Skin of body (tissue), 2 donors: Measurements from ENCODE around the gene C1orf94. TPM values are rescaled to one million over a fixed set of nuclear protein-coding genes. Genes with fewer than 3 reads are reported as not detected.
"Not testable (repeated sequence)": the region's sequence is repeated elsewhere in the genome, so short reads cannot be mapped to it uniquely, and the experiment has no call there.

Experiments
- DNase-seq: peaks from one replicate; lab custom pipeline; 2025; lab: John Stamatoyannopoulos, UW
- total RNA-seq: library from RNA; depleted of rRNA; stranded (reverse); fragments of >200 nt; gene quantifications from one replicate; pipeline ENCODE4 v1.2.3, GENCODE V29; 2014

The C1orf94 gene
- total RNA-seq, 1 donor from 2014 or later = 0.10 TPM

DNA sequence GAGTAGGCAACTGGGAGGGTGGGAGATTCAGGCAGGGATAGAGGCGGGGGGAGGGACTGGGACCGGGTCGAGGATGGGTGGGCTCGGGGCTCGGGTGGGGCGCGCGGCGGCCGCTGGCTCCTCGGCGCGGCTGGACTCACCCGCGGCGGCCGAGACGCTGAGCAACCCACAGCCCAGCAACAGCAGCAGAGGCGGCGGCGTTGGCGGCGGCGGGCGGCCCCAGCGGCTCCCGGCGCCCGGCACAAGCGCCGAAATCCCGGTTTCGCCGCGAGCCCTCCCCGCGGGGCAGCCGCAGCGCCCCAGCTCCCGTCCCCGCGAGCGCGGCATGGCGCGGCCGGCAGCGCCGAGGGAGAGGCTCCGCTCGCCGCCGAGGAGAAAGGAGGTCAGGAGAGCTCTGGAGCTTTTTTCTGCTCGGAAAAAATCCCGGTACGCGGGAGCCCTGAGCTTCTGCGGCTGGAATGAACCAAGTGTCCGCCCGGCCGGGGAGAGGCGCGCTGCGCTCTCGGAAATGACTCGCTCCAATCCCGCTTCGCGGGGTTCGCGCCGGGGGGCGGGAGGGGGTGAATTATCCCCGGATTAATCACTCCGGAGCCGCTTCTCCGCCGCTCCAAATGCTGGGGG, 11.8 kb upstream of the C1orf94 start, which contains the start of gene CSMD2:
TSS of gene CSMD2 (minus strand) at position 460 of the 621 bp plus-strand sequence. CDS start at position 327, 133 bp downstream.
- peak; percentile 27 for DNase-seq

GRCh38 chr1:34165422-34165921, 11.2 kb upstream of the C1orf94 start:
- DNase-seq = no peak

GRCh38 chr1:34166191-34166624, 10.5 kb upstream of the C1orf94 start:
- no peak for DNase-seq

GRCh38 chr1:34166625-34167361, 9.9 kb upstream of the C1orf94 start:
- DNase-seq = peak; percentile 22

DNA sequence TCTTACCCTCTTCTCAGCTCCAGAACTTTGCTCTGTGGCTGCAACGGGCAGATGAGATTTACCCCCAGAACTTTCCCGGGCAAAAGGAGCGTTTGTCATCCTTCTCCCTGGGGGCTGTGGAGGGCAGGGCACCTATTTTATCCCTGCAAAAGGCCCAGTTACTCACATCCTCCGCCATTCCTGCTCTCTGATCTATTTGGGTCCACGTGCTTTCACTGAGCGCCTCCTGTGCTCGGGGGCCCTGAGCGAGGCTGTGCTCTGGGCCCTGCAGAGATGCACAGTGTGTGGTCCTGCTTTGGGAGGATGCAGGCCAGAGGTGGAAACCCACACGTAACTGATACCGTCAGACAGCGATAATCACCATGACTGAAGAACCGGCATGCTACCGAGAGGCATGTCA, 9.3 kb upstream of the C1orf94 start:
- no peak for DNase-seq

GRCh38 chr1:34175744-34176143, 963 bp upstream of the C1orf94 start:
- DNase-seq = no peak

DNA sequence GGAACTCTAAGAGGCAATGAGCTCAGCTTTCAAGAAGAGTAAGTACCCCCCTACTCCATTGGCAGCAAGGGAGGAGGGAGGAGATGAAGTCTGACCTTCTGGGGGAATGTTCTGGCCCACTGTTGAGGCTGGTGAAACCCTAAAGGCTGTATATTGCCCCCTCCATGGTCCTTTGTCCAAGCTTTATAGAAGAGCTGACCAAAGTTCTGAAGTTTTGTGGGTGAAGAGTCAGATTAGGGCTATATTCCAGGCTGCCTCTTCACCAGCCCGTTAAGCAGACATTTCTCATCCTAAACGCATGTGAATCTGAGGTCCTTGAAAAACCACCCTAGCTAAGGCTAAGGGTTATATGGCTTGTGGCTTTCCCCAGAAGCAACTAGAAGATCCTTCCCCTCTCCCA, 1.4 kb downstream of the C1orf94 start:
- DNase-seq = no peak

- DNase-seq = not testable (repeated sequence)
These were observed 6.7 kb downstream of the C1orf94 start for GRCh38 chr1:34183381-34183780.

DNA sequence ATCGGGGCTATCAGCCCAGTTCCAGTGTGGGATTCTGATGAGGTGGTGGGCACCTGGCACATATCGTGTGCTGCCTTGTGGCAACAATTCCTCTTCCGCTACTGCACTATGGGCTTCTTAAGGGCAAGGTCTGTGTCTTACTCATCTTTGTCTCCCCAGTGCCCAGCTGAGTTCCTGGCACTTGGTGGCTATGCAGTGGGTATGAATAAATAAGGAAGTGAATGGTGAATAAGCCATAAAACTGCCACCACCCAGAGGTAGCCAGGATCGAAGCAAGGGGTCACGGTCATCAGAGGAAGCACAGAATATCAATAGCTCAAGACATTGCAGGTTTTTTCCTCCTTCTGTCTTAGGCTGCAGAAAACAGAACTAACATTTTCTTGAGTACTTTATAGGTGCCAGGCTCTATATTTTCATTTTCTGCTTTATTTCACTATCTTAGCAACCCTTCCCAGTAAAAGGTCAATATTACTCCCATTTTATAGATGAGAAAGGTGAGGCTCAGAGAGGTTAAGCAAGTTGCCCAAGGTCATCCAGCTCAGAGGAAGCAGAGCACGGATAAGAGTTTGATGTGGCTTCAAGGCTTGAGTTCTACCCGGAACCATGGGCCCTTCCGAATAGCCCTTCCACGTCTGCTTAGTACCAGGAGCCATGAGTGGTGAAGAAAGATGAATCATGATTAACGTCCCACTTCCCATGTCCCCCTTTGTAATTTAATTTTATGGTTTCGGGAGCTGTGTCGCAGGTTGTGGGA, 10.2 kb downstream of the C1orf94 start:
- no peak for DNase-seq

DNA sequence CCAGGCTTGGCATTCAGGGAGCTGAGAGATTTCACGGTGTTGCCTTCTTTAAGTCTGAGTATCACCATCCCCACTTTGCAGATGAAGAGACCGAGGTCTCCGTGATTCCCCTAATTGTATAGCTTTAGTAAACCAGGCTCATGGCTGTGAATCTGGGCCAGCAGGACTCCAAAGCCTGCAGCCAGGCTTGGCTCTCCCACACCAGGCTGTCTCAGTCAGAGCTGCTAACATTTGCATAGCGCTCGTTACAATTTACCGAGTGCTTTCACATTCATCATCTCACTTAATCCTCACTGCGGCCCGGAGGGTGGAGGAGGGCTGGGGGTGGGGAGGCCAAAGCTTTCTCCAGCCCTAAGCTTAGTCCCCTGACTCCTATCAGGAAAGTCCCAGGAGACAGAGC, 11.7 kb downstream of the C1orf94 start:
- no peak for DNase-seq

DNA sequence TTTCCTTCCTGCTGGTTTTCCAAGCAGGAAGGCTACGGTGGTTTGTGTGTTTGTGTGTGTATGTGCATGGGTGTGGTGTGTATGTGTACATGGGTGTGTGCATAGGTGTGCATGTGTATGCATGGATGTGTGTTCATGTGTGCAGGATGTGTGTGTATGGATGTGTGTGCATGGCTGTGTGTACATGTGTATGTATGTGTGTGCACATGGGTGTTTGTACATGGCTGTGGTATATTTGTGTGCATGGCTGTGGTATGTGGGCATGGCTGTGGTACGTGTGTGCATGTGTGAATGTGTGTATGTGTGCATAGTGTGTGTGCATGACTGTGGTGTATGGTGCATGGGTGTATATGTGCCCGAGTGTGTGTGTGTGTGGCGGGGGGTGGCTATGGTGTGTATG, 12.3 kb downstream of the C1orf94 start:
- DNase-seq = no peak

DNA sequence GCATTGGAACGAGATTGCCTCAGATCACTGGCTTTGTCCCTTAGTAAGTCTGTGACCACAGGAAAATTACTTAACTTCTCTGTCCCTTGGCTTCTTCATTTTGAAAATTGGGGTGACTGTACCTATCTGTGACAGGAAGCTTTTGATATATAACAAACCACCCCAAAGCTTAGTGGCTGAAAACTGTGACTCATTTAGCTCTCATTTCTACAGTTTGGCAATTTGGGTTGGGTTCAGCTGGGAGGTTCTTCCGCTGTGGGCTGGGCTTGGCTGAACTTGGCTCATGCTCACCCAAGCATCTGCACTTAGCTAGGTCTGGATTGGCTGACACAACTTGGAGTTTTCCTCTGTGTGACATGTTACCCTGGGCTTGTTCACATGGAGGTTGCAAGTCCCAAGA, 14.0 kb downstream of the C1orf94 start:
- no peak for DNase-seq

DNA sequence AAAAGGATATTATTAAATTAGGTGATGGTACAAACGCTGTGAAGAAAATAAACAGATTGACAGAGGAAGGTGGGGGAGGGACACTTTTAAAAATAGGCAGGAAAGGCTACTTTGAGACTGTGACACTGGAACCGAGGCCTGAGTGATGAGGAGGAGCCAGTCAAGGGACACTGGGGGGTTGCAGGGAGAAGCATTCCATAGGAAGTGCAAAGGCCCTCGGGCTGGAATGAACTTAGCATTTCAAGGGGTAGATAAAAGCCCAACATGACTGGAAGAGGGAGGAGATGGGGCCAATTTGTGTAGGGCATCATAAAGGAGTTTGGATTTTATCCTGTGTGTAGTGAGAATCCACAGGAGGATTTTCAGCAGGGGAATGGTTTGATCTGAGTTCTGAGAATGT, 15.9 kb downstream of the C1orf94 start:
- no peak for DNase-seq

DNA sequence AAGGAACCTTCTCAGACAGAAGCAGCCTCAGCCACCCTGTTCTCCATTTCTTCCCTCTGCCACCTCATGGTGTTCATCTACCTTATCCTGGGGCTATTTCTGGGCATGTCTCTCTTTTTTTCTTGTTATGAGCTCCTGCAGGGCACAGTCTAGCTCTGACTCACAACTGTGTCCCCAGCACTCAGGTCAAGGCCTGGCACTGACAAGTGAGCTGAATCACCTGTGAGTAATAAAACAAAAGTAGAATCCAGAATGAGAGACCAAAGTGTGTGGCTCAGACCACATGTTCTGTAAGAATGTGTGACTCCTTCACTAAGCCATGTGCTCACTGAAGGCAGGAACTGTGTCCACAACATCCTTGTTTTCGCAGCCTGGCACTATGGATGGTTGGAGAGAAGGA, 23.2 kb downstream of the C1orf94 start:
- DNase-seq = no peak

DNA sequence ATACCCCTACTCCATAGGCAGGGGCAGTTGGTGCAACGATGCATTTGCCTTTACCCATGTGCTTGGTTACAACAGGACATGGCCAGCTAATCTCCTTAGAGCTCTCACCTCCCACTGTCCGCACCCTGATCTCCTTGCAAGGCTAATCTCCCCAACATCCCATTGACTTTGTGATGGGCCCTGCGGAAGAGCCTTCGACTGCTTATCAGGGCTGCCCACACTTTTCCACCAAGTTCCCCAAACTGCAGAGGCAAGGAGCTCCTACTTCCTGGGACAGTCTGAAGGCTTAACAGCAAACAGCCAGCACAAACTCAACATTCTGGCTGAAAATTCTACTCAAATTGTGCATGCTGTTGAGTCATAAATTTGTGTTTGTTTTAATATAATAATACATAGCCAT, 36.0 kb downstream of the C1orf94 start:
- DNase-seq = no peak

DNA sequence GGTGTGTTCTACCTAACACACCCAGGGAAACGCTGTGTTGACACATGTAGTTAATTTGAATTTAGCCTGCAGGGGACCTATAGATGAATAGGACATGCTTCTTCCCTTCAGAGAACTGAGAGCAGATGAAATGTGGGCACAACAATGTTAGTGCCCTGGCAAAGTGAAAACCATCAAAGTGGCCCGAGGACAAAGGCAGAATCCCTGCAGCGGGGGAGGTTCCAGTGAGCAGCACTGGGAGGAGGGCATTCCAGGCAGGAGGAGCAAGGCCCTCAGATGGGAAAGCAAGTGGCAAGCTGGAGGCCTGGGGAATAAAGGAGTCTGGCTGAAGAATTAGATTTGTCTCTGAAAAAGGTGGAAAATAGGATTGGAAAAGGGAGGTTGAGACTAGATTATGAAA, 37.2 kb downstream of the C1orf94 start:
- no peak for DNase-seq

- DNase-seq = no peak
These were observed 54.7 kb downstream of the C1orf94 start for GRCh38 chr1:34231441-34231840.

DNA sequence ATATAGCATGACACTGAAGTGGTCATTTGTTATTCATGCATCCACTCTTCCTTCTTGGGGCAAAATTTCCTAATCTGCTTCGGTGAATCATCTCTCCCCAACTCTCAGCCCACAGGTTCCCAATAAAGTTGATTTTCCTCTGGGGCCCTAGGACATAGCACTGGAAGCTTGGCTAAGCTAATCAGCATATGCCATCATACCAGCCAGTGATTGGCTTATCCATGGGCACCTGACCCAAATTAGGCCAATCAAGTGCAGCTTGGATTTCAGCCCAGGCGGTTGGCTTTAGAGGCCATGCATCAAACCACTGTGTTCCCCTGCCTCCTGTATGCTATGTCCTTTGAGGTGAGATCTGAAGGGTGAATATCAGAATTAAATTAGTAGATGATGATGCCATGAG, 58.9 kb downstream of the C1orf94 start:
- DNase-seq = no peak

DNA sequence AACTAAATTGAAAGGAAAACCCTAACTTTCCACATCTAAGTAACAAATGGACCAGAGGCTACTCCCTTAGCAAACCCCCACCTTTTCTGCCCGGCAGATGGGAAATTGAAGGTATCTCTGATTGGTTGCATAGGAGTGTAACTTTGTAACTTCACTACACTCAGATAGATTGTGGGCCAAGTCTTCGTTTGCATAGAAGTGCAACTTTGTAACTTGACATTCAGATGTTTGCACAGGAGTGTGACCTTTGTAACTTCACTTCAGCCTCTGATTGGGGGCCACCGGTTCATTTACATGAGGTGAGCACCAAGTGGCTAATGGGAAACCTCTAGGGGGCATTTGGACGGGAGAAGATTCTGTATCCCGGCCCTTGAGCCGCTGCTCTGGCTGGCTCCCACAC, 59.4 kb downstream of the C1orf94 start:
- DNase-seq = no peak

- no peak for DNase-seq
These were observed 60.6 kb downstream of the C1orf94 start for GRCh38 chr1:34237151-34237815.

- DNase-seq = no peak
These were observed 69.3 kb downstream of the C1orf94 start for GRCh38 chr1:34245967-34246366.

DNA sequence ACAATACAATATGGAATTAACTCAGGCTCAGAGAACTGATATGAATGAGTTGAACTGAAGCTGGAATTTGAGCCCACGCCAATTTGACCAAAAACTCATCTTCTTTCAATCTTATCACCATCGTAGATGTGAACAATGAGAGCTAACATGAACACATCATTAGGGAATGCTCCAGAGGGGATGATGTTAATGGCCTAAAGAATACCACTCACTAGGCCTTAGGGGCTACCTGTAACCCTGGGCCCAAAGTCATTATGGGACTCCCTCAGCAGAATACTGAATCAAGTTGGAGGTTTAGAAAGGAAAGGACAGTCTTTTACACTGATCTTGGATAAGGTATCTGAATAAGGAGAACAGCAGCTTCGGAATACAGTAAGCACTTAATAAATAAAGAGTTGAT, 73.6 kb downstream of the C1orf94 start:
- DNase-seq = no peak
